SU-DHL-6 (cell line): ENCODE measurements around the gene PRSS38.

ENCODE experiments used
- H2AFZ ChIP-seq: fragments of 200-600 bp; sonication (generic); 2 replicates; pipeline ENCODE4 v1.6.1; 2014; ENCODE audit warnings: low read depth, mild to moderate bottlenecking, moderate library complexity, mixed read lengths, antibody characterized with exemption, low read length; ENCODE audit not compliant: severe bottlenecking
- H3F3A ChIP-seq: fragments of 200-600 bp; shearing (Covaris generic); 2 replicates; pipeline ENCODE4 v1.6.0; 2016; ENCODE audit warnings: antibody characterized with exemption, mild to moderate bottlenecking; ENCODE audit not compliant: insufficient read depth
- H3K27ac ChIP-seq: fragments of 200-600 bp; sonication (generic); 2 replicates; pipeline ENCODE4 v1.5.1; 2016; ENCODE audit warnings: low read depth, mild to moderate bottlenecking, low read length, moderate library complexity, mixed read lengths
- H3K27me3 ChIP-seq: fragments of 200-600 bp; sonication (generic), shearing (Covaris generic); 2 replicates; pipeline ENCODE4 v1.6.0; 2014; ENCODE audit warnings: mild to moderate bottlenecking, low read length
- H3K36me3 ChIP-seq: fragments of 200-600 bp; sonication (generic); 2 replicates; pipeline ENCODE4 v1.6.1; 2014; ENCODE audit warnings: mild to moderate bottlenecking, low read length, mixed read lengths
- H3K4me2 ChIP-seq: fragments of 300-600, 200-600 bp; shearing (Covaris generic), sonication (generic); 2 replicates; pipeline ENCODE4 v1.6.0; 2014; ENCODE audit warnings: low read length, low read depth, mild to moderate bottlenecking; ENCODE audit not compliant: poor library complexity, severe bottlenecking
- H3K4me3 ChIP-seq: fragments of 200-600 bp; sonication (generic); 2 replicates; pipeline ENCODE4 v1.5.1; 2014; ENCODE audit warnings: antibody characterized with exemption, low read length, mild to moderate bottlenecking, mixed read lengths; ENCODE audit not compliant: insufficient read depth, poor library complexity, severe bottlenecking
- H3K79me2 ChIP-seq: fragments of 200-600 bp; sonication (generic); 2 replicates; pipeline ENCODE4 v1.6.1; 2014; ENCODE audit warnings: mild to moderate bottlenecking, low read length, moderate library complexity; ENCODE audit not compliant: insufficient read depth
- H3K9ac ChIP-seq: fragments of 200-600 bp; sonication (generic); 2 replicates; pipeline ENCODE4 v1.7.0; 2014; ENCODE audit warnings: mild to moderate bottlenecking, low read length
- H3K9me2 ChIP-seq: fragments of 200-600 bp; sonication (generic); replicated peaks from 2 replicates; pipeline ENCODE4 v1.6.1; 2014; ENCODE audit warnings: low read length; ENCODE audit not compliant: insufficient read depth
- H3K9me3 ChIP-seq: fragments of 200-600 bp; sonication (generic); 2 replicates; pipeline ENCODE4 v1.6.1; 2014; ENCODE audit warnings: low read length, mixed read lengths; ENCODE audit not compliant: insufficient read depth
- H4K20me1 ChIP-seq: fragments of 200-600 bp; sonication (generic); 2 replicates; pipeline ENCODE4 v1.6.1; 2014; ENCODE audit warnings: low read depth, mild to moderate bottlenecking, antibody characterized with exemption, low read length, moderate library complexity, mixed read lengths
- CTCF ChIP-seq: fragments of 200-600 bp; sonication (generic); IDR thresholded peaks from one replicate; pipeline ENCODE4 v1.5.1; 2017; ENCODE audit warnings: antibody characterized with exemption, mild to moderate bottlenecking, low read length, moderate library complexity; ENCODE audit not compliant: insufficient read depth, poor library complexity, severe bottlenecking
- EZH2phosphoT487 ChIP-seq: fragments of 200-600 bp; sonication (generic), shearing (Covaris generic); conservative IDR thresholded peaks from 2 replicates; pipeline ENCODE4 v1.6.1; 2018; ENCODE audit warnings: mild to moderate bottlenecking, antibody characterized with exemption, low read length, moderate library complexity, mixed read lengths

PRSS38 gene

DNA sequence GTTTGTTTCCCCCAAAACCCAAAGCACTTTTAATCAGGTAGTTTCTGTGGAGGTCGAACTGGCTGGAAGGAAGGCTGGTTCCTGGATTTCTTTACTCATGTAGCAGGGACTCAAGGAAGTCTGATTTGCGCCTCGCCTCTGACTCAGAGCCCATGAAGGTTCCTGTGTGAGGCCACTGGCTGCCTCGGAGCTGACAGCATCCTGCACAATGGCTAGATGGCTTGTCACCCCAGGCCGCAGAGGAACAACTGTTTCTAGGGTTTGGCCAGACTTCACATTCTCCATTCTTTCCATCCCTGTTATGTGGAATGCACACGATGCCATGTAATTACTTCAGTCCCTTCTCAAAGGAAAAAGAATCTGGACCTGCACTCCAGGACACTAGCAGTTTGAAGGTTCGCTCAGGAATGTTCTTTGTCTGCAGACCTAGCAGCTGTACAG, 39.1 kb upstream of the PRSS38 start:
- no peaks in the 10 kb centered on the region for H3K27me3 ChIP-seq
- H3K36me3 ChIP-seq = no peaks in the 10 kb centered on the region
- H3K9me3 ChIP-seq = no peaks in the 10 kb centered on the region
- no peaks in the 10 kb centered on the region for H3K9me2 ChIP-seq
- H3K9ac ChIP-seq = no peak overlapping the region
- no peaks in the 10 kb centered on the region for H4K20me1 ChIP-seq
- H3F3A ChIP-seq = no peaks in the 10 kb centered on the region
- TF ChIP-seq CTCF (no peak), EZH2phosphoT487 (no peak)
- H3K4me2 ChIP-seq = no peak overlapping the region
- no peak overlapping the region for H3K27ac ChIP-seq
- H3K4me3 ChIP-seq = no peak overlapping the region
- no peaks in the 10 kb centered on the region for H3K79me2 ChIP-seq
- H2AFZ ChIP-seq = no peak overlapping the region

GRCh38 chr1:227777156-227777555, 38.3 kb upstream of the PRSS38 start:
- no peak overlapping the region for H3K9ac ChIP-seq

GRCh38 chr1:227777646-227778045, 37.8 kb upstream of the PRSS38 start:
- Histone ChIP-seq H3K27ac (no peak overlapping the region), H3K4me3 (no peak overlapping the region), H3K9ac (no peak overlapping the region), H3F3A (no peaks in the 10 kb centered on the region), H3K36me3 (no peaks in the 10 kb centered on the region), H4K20me1 (no peaks in the 10 kb centered on the region), H3K27me3 (no peaks in the 10 kb centered on the region), H3K9me3 (no peaks in the 10 kb centered on the region), H3K4me2 (no peak overlapping the region), H3K9me2 (no peaks in the 10 kb centered on the region), H2AFZ (no peak overlapping the region), H3K79me2 (no peaks in the 10 kb centered on the region)
- TF ChIP-seq EZH2phosphoT487 (no peak), CTCF (no peak)

More at GRCh38 chr1:227777156-227777555, 38.3 kb upstream of the PRSS38 start:
- H3K4me3 ChIP-seq = no peak overlapping the region
- no peaks in the 10 kb centered on the region for H3K9me2 ChIP-seq
- no peaks in the 10 kb centered on the region for H3K79me2 ChIP-seq
- no peaks in the 10 kb centered on the region for H3K36me3 ChIP-seq
- H3K27ac ChIP-seq = no peak overlapping the region
- no peaks in the 10 kb centered on the region for H3K27me3 ChIP-seq
- H3K9me3 ChIP-seq = no peaks in the 10 kb centered on the region
- no peak overlapping the region for H3K4me2 ChIP-seq
- no peak overlapping the region for H2AFZ ChIP-seq
- no peaks in the 10 kb centered on the region for H4K20me1 ChIP-seq
- no peak for TF ChIP-seq CTCF
- TF ChIP-seq EZH2phosphoT487 = no peak
- no peaks in the 10 kb centered on the region for H3F3A ChIP-seq
